HG03025 (cell line): Measurements from ENCODE around the gene PPAT.

Experiments
- ATAC-seq: cut with Tn5 transposase; IDR thresholded peaks from one replicate; pipeline ENCODE4 v1.9.1; 2021; ENCODE audit warnings: mild to moderate bottlenecking, moderate library complexity; ENCODE audit not compliant: unreplicated experiment, low FRiP score

Gene PPAT

DNA sequence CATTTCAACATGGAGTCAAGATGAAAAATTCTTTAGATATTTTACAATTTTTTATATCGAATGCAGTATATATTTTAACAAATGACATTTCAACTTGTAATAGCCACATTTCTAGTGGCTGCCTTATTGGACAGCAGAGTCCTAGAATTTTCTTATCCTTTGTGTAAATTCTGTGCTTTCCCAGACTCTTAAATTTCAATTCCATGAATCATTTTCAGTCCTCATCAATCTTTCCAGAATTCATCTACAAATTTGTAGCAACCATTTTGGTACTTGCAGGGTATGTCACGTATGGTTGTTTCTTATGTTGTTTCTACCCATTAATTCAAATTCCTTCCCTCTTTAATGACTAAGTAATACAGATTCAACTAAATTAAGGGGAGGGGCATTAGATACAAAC is 3.4 kb upstream of the PPAT start:
- ATAC-seq = no peak

- peak; percentile 16 for ATAC-seq
These were observed 746 bp downstream of the PPAT start for GRCh38 chr4:56434599-56435139.

DNA sequence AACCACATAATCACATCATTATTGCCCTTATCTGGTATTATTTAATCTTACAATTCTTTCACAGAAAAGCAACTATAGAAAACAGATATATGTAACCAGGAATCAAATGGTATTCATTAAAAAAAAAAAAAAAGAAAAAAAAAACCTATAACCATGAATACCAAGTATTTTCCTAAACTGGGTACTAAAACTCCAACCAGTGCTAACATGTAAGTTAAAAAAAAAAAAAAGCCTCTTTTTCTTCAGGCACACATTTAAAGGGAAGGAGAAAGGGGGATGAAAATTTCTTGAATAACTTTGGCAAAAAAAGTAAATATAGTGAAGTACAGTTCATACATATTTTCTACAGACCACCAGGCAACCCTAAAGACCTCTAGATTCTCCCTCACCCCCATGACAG is 2.1 kb downstream of the PPAT start:
- ATAC-seq = no peak

DNA sequence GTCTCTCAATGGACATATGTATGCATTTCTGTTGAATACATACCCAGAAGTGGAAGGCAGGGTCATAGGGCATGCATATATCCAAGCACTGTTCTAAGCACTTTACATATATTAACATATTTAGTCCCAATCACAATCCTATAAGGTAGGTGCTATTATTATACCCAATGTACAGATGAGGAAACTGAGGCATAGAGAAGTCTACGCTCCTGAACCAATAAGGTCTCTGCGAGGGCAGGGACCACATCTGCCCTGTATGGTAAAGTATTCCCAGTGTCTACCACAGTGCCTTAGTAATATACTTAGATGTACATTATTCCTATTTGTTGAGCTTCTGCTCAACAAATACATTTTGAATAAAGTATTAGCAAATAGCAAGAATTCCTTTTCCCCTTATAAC is 5.2 kb downstream of the PPAT start:
- ATAC-seq = no peak

GRCh38 chr4:56427179-56427578 is 8.2 kb downstream of the PPAT start:
- ATAC-seq = no peak

GRCh38 chr4:56426273-56426672 is 9.1 kb downstream of the PPAT start:
- ATAC-seq = peak; percentile 85

GRCh38 chr4:56425518-56425917 is 9.9 kb downstream of the PPAT start:
- no peak for ATAC-seq

- ATAC-seq = no peak
These were observed 10.5 kb downstream of the PPAT start for GRCh38 chr4:56424697-56425514.

- ATAC-seq = no peak
These were observed 11.2 kb downstream of the PPAT start for GRCh38 chr4:56424176-56424575.

GRCh38 chr4:56417396-56417795 is 18.0 kb downstream of the PPAT start:
- no peak for ATAC-seq

GRCh38 chr4:56416349-56416748 is 19.1 kb downstream of the PPAT start:
- no peak for ATAC-seq

- ATAC-seq = no peak
These were observed 21.2 kb downstream of the PPAT start for GRCh38 chr4:56414135-56414670.

GRCh38 chr4:56410247-56411062 is 25.0 kb downstream of the PPAT start:
- no peak for ATAC-seq

- ATAC-seq = no peak
These were observed 25.8 kb downstream of the PPAT start for GRCh38 chr4:56409511-56410090.

DNA sequence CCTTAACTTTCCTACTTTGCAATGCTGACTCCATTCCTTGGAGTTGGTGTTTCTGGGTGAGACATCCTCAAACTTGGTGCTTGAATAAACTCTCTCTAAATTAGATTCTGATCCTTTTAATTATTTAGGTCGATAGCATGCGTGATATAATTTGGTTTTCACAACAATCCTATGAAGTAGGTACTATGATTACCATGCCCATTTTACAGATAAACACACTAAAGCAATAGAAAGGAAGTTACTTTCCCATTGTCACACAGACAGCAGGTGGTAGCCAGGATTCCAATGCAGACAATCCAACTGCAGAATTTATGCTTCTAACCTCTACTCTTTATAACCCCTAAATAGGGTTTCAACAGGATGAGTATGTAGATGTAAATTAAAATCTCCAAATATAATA is 26.4 kb downstream of the PPAT start:
- ATAC-seq = no peak

- ATAC-seq = no peak
These were observed 29.3 kb downstream of the PPAT start for GRCh38 chr4:56406151-56406550.

GRCh38 chr4:56405016-56405415 is 30.4 kb downstream of the PPAT start:
- no peak for ATAC-seq

- ATAC-seq = no peak
These were observed 34.9 kb downstream of the PPAT start for GRCh38 chr4:56400560-56400959.

GRCh38 chr4:56391270-56391669 is 44.1 kb downstream of the PPAT start:
- ATAC-seq = no peak

DNA sequence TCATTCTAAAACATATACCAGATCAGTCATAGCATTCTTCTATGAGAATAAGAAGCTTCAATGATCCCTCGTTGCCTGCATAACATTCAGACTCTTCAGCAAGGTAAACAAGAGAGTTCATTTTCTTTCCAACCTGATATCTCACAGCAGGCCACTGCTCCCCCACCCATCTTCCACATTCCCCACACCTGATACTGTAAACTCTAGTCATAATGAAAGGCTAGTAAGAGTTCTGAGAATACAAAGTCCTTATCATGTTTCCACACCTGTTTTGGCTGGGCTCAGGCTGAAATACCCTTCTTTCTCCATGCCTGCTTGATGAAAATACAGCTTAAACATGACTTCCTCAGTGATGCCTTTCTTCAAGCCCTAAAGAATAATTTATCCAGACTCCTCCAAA is 45.9 kb downstream of the PPAT start:
- ATAC-seq = no peak

DNA sequence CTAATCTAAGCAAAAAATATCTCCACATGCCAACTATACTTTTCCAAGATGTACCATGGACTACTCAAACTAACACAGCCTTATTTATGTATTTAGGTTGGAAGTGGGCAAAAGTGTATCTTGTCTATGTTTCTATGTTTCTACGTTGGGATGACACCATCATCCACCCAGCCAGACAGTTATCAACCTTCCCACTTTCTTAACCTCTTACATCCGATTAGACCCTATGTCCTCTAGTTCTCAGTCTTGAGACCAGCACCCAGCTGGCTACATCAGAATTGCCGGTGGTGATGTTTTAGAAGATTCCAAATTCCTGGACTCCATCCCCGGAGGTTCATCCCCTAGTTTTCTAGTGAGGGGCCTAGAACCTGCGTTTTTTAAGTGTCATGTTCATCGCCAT is 47.1 kb downstream of the PPAT start:
- ATAC-seq = no peak
